Peyer's patch (tissue), 4 donors: ENCODE measurements around the gene ZEB1.

Experiments used
- POLR2A ChIP-seq, 2 donors: fragments of 450-650 bp; IDR thresholded peaks; one replicate each; pipeline ENCODE4 v1.5.1; 2017; ENCODE audit warnings: antibody characterized with exemption in 2 of 2, mild to moderate bottlenecking in 2 of 2, moderate library complexity in 2 of 2
- TF ChIP-seq, protein P1 (sequence below), 6 experiments: fragments of 450-650 bp in 4 of 6; fragments of 200-600 bp in 2 of 6; sonication (generic) in 1 of 6; IDR thresholded peaks; one replicate each; pipeline ENCODE4 v1.5.1; 2017 to 2019; ENCODE audit warnings: antibody characterized with exemption in 6 of 6, mild to moderate bottlenecking in 3 of 6, moderate library complexity in 1 of 6

- no peak for TF ChIP-seq POLR2A (IDR thresholded peaks at IDR 0.05)
- TF ChIP-seq, protein P1, sequence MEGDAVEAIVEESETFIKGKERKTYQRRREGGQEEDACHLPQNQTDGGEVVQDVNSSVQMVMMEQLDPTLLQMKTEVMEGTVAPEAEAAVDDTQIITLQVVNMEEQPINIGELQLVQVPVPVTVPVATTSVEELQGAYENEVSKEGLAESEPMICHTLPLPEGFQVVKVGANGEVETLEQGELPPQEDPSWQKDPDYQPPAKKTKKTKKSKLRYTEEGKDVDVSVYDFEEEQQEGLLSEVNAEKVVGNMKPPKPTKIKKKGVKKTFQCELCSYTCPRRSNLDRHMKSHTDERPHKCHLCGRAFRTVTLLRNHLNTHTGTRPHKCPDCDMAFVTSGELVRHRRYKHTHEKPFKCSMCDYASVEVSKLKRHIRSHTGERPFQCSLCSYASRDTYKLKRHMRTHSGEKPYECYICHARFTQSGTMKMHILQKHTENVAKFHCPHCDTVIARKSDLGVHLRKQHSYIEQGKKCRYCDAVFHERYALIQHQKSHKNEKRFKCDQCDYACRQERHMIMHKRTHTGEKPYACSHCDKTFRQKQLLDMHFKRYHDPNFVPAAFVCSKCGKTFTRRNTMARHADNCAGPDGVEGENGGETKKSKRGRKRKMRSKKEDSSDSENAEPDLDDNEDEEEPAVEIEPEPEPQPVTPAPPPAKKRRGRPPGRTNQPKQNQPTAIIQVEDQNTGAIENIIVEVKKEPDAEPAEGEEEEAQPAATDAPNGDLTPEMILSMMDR (IDR thresholded peaks at IDR 0.05), result no peak
Measured at GRCh38 chr10:31456468-31456867, 137.5 kb downstream of the ZEB1 start.
